ENCODE results near the gene VPS37C. TPM values are rescaled to one million over a fixed set of nuclear protein-coding genes. Genes with fewer than 3 reads are reported as not detected.

VPS37C gene
- total and polyA plus RNA-seq, 2 experiments from 2014 or later = 13.1 to 13.4 TPM

- TF ChIP-seq EZH2phosphoT487 (IDR thresholded peaks at IDR 0.05; ENCODE audit: insufficient read depth, low read depth) (no peak), EZH2 (IDR thresholded peaks at IDR 0.05; ENCODE audit: insufficient read depth, poor library complexity, severe bottlenecking) (no peak)
These were observed 71.3 kb downstream of the VPS37C start for GRCh38 chr11:61089806-61090491.

DNA sequence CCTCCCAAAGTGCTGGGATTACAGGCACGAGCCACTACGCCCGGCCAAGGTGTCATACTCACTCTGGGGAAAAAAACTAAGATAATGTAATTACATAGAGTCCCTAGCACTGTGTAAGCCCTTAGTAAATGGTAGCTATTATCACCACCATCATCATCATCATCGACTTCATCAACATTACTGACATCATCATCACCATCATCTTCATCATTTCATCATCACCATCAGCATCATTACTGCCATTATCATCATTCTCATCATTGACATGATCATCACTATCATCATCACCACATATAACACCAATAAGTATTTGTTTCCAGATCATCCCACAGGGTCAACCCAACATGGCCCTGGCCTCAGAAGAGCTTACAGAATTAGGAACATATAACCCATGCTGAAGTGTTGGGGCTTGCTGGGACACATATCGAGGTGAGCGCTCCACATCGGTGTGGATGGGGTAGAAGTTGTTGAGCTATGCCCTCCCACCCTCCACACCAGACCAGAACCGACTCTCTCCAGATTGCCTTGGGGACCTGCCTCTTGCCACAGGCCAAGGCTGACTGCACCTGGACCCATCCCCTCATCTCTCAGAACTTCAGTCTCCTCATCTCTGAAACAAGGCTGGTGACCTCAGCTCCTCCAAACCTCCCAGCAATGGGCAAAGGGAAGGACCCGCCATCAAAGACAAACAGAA lies 73.7 kb downstream of the VPS37C start:
- Histone ChIP-seq H3K27ac (no peak overlapping the region), H3K9me2 (ENCODE audit: insufficient read depth) (no peaks in the 10 kb centered on the region), H3K27me3 (replicated peaks; ENCODE audit: insufficient read depth) (no peaks in the 10 kb centered on the region), H4K20me1 (ENCODE audit: insufficient read depth) (no peaks in the 10 kb centered on the region), H3K79me2 (ENCODE audit: insufficient read depth) (no peaks in the 10 kb centered on the region), H3K36me3 (ENCODE audit: low read depth) (no peaks in the 10 kb centered on the region), H3F3A (ENCODE audit: insufficient read depth) (no peaks in the 10 kb centered on the region), H3K4me1 (ENCODE audit: insufficient read depth) (no peaks in the 10 kb centered on the region), H3K4me3 (no peak overlapping the region), H3K9ac (no peak overlapping the region), H3K9me3 (ENCODE audit: low read depth) (no peaks in the 10 kb centered on the region), H2AFZ (no peak overlapping the region), H3K4me2 (ENCODE audit: unreplicated experiment) (no peak overlapping the region)
- TF ChIP-seq EZH2 (IDR thresholded peaks at IDR 0.05; ENCODE audit: insufficient read depth, poor library complexity, severe bottlenecking) (no peak), EZH2phosphoT487 (IDR thresholded peaks at IDR 0.05; ENCODE audit: insufficient read depth, low read depth) (no peak)
- WGBS, 2 experiments (ENCODE audit: low coverage in 1 of 2, low lambda C conversion rate in 2 of 2, missing lambda C conversion rate in 2 of 2) = 70 to 73% methylated on average over 9 of the region's 9 CpGs
- in situ Hi-C loops (cut with MboI) = no loop called here
- no peak for DNase-seq

More at GRCh38 chr11:61089806-61090491, 71.3 kb downstream of the VPS37C start:
- H4K20me1 ChIP-seq (ENCODE audit: insufficient read depth) = no peaks in the 10 kb centered on the region
- no peaks in the 10 kb centered on the region for H3K27me3 ChIP-seq (replicated peaks; ENCODE audit: insufficient read depth)
- H3K4me2 ChIP-seq (ENCODE audit: unreplicated experiment) = no peak overlapping the region
- no peak for DNase-seq
- no peaks in the 10 kb centered on the region for H3K4me1 ChIP-seq (ENCODE audit: insufficient read depth)
- H3K79me2 ChIP-seq (ENCODE audit: insufficient read depth) = no peaks in the 10 kb centered on the region
- no peaks in the 10 kb centered on the region for H3K36me3 ChIP-seq (ENCODE audit: low read depth)
- WGBS, 2 experiments (ENCODE audit: low coverage in 1 of 2, low lambda C conversion rate in 2 of 2, missing lambda C conversion rate in 2 of 2) = 50 to 54% methylated on average over 11 to 12 of the region's 12 CpGs
- H3K9me2 ChIP-seq (ENCODE audit: insufficient read depth) = no peaks in the 10 kb centered on the region
- H3K27ac ChIP-seq = no peak overlapping the region
- in situ Hi-C loops (cut with MboI) = no loop called here
- no peaks in the 10 kb centered on the region for H3K9me3 ChIP-seq (ENCODE audit: low read depth)
- H3K9ac ChIP-seq = no peak overlapping the region
- H3F3A ChIP-seq (ENCODE audit: insufficient read depth) = no peaks in the 10 kb centered on the region
- H2AFZ ChIP-seq = no peak overlapping the region
- no peak overlapping the region for H3K4me3 ChIP-seq

- H3K27me3 ChIP-seq (replicated peaks; ENCODE audit: insufficient read depth) = peaks cover 3% of the 10 kb centered on the region; the same call in 1 of the 2 replicates
- 69 to 70% methylated on average over 13 of the region's 13 CpGs for WGBS, 2 experiments (ENCODE audit: low coverage in 1 of 2, low lambda C conversion rate in 2 of 2, missing lambda C conversion rate in 2 of 2)
- in situ Hi-C loops (cut with MboI) = no loop called here
- no peak overlapping the region for H3K27ac ChIP-seq
- no peaks in the 10 kb centered on the region for H3K4me1 ChIP-seq (ENCODE audit: insufficient read depth)
- TF ChIP-seq EZH2phosphoT487 (IDR thresholded peaks at IDR 0.05; ENCODE audit: insufficient read depth, low read depth) = no peak
- TF ChIP-seq EZH2 (IDR thresholded peaks at IDR 0.05; ENCODE audit: insufficient read depth, poor library complexity, severe bottlenecking) = no peak
- DNase-seq = no peak
- no peak overlapping the region for H3K9ac ChIP-seq
- no peaks in the 10 kb centered on the region for H3K9me3 ChIP-seq (ENCODE audit: low read depth)
- H4K20me1 ChIP-seq (ENCODE audit: insufficient read depth) = no peaks in the 10 kb centered on the region
- no peaks in the 10 kb centered on the region for H3K36me3 ChIP-seq (ENCODE audit: low read depth)
- no peaks in the 10 kb centered on the region for H3K79me2 ChIP-seq (ENCODE audit: insufficient read depth)
- H3K4me3 ChIP-seq = no peak overlapping the region
- no peaks in the 10 kb centered on the region for H3F3A ChIP-seq (ENCODE audit: insufficient read depth)
- H3K4me2 ChIP-seq (ENCODE audit: unreplicated experiment) = no peak overlapping the region
- H3K9me2 ChIP-seq (ENCODE audit: insufficient read depth) = no peaks in the 10 kb centered on the region
- no peak overlapping the region for H2AFZ ChIP-seq
These were observed 77.6 kb downstream of the VPS37C start for GRCh38 chr11:61083601-61084147.

DNA sequence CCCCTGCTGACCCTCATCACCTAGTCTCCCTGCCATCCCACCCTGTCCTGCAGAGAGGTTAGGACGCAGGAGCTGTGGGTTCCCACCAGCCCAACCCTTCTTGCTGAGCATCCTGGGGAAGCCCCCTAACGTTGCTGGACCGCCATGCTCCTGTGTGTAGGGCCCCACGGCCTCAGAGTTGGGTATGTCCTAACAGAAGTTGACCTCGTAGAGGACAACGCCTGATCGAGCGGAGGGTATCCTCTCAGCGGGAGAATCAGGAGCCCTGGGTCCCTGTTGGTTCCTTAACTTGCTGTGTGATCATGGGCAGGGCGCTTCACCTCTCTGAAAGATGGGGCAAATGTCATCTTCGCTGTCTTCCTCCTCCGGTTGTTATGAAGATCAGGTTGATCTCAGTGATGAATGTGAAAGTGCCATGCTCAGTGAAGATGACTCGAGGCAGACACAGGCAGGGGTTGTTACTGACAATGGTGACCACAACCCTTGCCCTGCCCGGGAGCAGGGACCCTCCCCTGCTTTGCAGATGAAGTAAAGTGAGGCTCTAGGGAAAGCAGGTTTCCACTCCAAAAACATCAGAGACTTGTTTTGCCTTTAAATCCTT lies 78.2 kb downstream of the VPS37C start:
- 51 to 52% methylated on average over 14 of the region's 14 CpGs for WGBS, 2 experiments (ENCODE audit: low coverage in 1 of 2, low lambda C conversion rate in 2 of 2, missing lambda C conversion rate in 2 of 2)
- no peak for TF ChIP-seq EZH2phosphoT487 (IDR thresholded peaks at IDR 0.05; ENCODE audit: insufficient read depth, low read depth)
- TF ChIP-seq EZH2 (IDR thresholded peaks at IDR 0.05; ENCODE audit: insufficient read depth, poor library complexity, severe bottlenecking) = no peak

More for the DNA sequence above, 78.2 kb downstream of the VPS37C start:
- Histone ChIP-seq H3K27ac (no peak overlapping the region), H3K27me3 (replicated peaks; ENCODE audit: insufficient read depth) (peaks cover 3% of the 10 kb centered on the region; the same call in 1 of the 2 replicates), H3F3A (ENCODE audit: insufficient read depth) (no peaks in the 10 kb centered on the region), H4K20me1 (ENCODE audit: insufficient read depth) (no peaks in the 10 kb centered on the region), H3K9me2 (ENCODE audit: insufficient read depth) (no peaks in the 10 kb centered on the region), H3K9me3 (ENCODE audit: low read depth) (no peaks in the 10 kb centered on the region), H3K36me3 (ENCODE audit: low read depth) (no peaks in the 10 kb centered on the region), H3K4me2 (ENCODE audit: unreplicated experiment) (no peak overlapping the region), H3K4me3 (no peak overlapping the region), H2AFZ (no peak overlapping the region), H3K9ac (no peak overlapping the region), H3K79me2 (ENCODE audit: insufficient read depth) (no peaks in the 10 kb centered on the region), H3K4me1 (ENCODE audit: insufficient read depth) (no peaks in the 10 kb centered on the region)
- DNase-seq = no peak
- in situ Hi-C loops (cut with MboI) = no loop called here
